Measurements from ENCODE around the gene KIAA0408.
A peak's percentile ranks its signal among the peaks of the same experiment; 100 is the strongest.
"Not testable (repeated sequence)": the region's sequence is repeated elsewhere in the genome, so short reads cannot be mapped to it uniquely, and the experiment has no call there.

Gene KIAA0408

DNA sequence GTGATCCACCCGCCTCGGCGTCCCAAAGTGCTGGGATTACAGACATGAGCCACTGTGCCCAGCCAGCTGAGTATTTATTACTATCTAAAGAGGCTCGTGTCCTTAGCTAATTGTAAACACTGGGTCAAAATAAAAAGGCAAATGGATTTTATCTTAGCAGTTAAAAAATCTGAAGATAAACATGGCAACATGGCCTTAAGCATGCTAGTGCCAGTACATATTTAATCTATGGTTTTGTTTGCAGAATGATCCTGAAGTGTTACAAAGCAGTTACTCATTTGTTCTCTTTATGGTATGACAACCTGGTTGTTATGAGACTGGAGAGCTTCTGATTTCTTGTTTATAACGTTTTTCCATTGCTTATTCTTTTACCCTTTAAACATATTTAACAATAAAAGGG, 3.9 kb upstream of the KIAA0408 start:
- DNase-seq (ENCODE audit: low read depth, low spot score), result no peak

DNA sequence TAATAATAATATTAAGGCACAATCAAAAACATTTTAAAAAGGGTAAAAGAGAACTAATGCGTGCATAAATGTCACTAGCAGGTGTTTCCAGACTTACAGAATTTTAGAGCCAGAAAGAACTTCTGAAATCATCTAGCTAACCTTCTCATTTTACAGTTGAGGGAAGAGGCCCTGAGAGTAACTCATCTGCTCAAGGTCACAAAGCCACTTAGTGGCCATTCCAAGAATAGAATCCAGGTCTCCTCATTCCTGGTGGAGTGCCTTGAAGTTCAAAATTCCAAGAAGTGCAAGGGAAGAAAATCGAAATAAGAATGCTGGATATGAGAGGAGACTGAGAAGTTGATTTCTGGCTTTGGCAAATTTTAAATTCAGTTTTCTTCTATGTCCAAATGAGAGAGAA, 3.2 kb upstream of the KIAA0408 start:
- DNase-seq (ENCODE audit: low read depth, low spot score), result no peak

DNA sequence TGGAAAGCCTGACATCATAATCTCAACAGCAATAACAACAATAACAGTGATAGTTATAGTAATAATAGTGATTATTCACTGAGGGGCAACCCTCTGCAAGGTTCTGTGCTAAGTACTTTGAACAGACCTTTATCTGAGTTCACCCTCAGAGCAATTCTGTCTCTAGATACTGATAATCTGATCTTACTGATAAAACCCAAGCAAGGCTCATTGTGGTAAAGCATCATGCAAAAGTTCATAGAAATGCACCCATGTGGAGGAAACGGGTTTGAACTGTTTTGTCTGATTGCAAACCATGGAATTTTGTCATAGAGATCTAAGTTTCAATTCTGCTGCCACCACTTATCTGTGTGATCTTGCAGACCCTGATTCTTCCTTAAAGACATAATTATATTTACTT, 1.3 kb upstream of the KIAA0408 start:
- DNase-seq (ENCODE audit: low read depth, low spot score), result no peak

DNA sequence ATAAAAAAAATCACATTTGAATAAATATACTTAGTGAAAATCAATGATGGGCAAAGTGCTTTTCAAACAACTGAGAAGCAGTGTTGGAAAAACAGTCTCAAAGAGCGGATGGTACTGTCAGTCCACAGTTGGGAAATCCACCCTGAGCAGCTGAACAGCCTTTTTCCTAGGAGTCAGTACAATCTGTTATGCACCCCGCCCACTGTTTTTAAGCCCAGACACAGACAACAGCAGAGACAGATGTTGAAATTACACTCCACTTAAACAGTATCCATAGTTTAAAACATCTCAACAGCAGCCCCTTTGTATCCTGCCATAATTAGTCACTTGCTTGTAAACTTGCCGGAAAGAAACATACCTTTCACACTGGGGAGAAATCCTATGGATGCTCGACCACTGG, 372 bp downstream of the KIAA0408 start:
- no peak for DNase-seq (ENCODE audit: low read depth, low spot score)

DNA sequence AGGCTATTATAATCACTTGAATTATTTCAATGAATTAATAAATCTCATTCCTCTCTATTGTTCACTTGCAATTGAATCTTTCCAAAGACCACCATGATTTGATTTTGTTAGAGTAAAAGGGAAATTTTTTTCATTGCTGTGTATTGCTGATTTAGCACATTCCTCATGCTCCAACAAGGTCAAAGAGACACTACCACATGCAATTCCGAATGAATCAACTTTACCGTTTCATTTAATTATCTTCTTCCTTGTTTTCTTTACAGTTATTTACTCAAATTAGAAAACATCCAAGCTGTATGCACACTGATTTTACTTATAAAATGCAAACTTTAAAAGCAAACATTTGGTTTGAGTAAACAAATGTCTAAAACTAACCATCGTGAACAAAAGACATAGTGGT, 967 bp downstream of the KIAA0408 start:
- no peak for DNase-seq (ENCODE audit: low read depth, low spot score)

DNA sequence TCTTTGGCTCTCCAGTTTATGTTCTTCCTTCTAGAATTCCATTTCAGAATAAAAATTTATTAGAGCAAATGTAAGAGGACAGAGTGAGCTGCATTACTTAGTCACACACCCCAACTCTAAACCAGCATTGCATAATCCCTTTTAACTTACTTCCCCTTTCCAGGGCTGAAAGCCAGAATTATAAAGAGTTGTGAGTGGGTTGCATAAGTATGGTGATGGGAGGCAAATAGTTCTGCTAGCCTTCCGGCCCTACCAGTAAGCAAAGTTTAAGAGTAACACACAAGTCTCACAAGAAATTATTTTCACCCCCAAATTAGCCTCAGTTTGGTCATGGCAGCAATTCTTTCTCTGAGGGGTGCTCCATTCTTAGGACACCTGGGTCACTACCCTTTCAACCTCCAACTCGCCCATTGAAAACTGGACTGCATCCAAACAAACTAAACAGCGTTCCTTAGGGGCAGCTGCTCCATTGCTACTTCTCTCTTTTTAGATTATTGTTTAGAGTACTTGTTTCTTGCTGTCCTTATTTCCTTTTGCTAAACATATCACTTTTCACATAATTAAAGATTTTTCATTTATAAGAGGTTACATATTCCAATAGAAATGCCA, 1.6 kb downstream of the KIAA0408 start:
- DNase-seq (ENCODE audit: low read depth, low spot score), result peak; percentile 50

DNA sequence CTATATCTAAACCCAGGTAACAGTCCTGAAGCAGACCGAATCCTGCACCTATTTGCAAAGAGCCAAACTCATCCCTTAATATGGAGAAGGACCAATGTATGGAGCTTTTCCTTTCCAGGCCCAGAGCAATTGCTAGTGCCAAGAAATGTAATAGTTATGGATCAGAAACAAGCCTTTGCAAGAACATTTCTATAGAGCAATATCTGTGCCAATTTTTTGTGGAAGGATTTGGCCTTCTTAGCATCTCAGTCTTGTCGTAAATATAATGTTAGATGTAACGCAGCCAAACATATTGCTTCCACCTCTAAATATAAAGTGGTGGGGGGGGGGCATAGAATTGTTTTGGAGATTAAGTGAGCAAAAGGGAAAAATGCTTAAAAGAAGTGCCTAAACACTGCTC, 2.7 kb downstream of the KIAA0408 start:
- DNase-seq (ENCODE audit: low read depth, low spot score), result no peak

DNA sequence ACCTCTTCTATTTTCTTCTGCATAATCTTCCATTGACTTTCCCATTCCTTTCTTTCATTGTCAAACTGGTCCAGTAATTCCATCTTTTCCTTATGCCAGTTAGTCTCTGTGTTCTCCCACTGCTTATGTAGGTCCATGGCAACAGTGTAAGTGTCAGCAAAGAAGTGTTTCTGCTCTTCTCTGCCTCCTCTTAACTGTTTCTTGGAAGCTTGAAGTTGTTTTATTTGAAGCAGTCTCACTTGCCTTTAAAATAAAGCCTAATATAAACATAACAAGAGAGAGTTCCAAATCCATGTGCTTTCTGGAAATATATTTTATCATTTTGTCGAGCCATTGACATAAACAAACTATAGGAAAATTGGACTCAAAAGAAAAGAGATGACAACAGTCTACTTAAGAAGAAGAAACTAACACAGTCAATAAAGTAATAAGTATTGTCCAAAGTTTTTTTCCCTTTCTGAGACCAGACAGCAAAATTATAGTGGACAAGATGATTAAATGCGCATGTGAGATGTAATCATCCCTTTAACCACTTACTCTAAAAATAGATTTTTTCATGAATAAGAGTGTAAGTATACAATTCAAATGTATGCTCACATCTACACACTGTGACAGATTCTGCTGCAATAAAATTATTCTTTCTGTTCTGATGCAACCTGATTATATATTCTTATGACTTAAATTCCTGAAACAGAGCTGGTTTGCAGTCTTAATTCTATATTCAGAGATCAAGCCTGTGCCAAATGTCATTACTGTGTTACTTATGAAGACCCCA, 5.2 kb downstream of the KIAA0408 start:
- DNase-seq (ENCODE audit: low read depth, low spot score), result no peak

DNA sequence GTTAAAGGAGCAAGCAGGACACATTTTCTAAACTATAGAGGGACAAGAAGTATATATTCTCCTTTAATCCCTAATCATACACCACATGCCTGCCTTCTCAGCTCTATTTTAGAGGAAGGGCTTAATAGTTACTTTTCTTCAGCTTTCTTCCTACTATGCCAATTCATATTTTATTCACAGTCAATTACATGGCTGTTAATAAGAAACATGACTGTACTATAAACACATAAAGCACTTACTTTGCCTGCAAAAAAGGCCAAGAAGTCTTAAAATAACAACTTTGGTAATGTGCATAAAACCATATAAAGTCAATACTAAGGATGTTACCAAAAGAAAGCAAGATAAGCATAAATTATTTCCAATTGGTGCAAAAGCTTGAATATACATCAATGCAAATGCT, 6.4 kb downstream of the KIAA0408 start:
- no peak for DNase-seq (ENCODE audit: low read depth, low spot score)

DNA sequence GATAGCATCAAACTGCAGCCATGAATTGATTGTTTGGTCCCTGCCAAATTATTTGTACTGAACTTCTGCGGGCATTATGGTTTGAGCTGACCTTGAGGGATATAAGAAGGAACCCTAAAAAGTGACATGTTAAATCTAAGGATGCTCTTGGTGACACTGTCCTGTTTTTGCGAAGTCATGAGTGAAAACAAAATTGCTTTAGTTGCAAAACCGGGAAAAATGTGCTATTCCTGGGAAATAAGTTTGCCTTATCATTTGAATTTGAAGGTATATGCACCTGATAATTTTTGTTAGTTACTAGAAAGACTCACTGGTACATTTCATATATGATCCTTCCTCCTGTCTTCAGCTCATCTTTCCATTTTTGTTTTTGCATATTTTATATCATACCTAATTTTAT, 7.8 kb downstream of the KIAA0408 start:
- no peak for DNase-seq (ENCODE audit: low read depth, low spot score)

DNA sequence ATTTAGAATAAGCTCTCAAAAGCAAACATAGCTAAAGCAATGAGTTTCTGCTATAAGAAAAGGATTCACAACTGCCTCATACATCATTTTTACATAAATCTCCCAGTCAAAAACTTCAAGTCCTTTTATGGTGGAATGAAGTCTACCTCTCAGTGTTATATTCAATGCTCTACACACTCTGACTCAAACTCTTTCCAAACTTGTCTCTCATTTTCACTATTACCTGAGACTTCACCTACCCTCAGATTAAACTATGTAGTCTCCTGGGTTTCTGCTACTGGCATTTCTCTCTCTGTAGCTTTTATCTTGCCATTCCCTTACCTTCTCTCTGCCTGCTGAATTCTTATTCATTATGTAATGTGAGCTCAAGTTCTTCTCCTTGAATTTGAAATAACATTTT, 11.4 kb downstream of the KIAA0408 start:
- DNase-seq (ENCODE audit: low read depth, low spot score), result no peak

DNA sequence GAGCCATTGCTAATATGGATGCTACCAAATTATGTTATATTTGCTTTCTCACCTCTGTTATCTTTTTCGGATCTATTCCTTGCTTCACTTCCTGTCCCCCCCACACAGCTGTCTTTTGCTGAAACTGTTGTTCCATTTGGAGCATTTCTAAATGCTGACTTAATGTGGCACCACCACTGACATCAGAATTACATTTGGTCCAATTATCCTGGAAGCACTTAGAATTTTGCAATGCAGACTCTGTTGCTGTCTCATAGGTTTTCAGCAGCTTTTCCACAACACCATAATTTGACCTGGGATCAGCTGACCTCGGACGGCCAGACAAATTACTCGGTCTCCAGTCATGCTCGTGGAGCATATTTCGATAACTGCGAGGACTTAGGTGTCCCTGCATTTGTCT, 12.8 kb downstream of the KIAA0408 start:
- no peak for DNase-seq (ENCODE audit: low read depth, low spot score)

DNA sequence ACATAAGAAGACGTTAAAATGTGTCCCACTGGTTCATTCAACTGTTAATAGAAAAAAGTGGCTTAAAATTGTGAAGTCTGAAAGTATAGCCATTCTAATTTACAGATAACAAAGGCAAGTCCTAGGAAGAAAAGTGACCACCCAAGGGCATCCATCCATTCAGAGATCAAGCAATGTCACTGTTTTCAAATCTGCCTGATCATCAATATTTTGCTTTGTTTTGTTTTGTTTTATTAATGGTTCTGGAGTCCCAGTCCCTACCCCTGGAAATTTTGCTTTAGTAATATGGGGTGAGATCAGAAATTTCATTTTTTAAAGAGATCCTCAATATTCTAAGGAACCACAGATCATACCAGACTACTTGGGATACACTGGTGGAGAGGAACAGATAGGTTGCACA, 17.3 kb downstream of the KIAA0408 start:
- no peak for DNase-seq (ENCODE audit: low read depth, low spot score)

DNA sequence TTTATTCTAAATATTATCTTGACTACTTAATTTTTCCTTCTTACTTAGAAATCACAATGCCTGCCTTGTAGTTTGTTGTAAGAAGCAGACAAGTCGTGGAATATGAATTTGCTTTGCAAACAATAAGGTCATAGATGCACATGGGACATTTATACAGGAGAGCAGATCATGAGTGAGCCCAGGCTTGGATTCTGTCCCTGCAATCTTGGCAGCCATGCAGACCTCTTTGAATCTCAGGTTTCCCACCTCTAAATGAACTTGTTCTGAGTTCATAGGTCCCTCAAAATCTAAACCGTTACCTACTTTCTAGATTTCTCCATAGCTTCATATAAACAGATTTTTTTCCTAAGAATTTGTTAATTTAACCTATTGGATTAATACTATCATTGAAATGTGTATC, 19.5 kb downstream of the KIAA0408 start:
- DNase-seq (ENCODE audit: low read depth, low spot score), result no peak

DNA sequence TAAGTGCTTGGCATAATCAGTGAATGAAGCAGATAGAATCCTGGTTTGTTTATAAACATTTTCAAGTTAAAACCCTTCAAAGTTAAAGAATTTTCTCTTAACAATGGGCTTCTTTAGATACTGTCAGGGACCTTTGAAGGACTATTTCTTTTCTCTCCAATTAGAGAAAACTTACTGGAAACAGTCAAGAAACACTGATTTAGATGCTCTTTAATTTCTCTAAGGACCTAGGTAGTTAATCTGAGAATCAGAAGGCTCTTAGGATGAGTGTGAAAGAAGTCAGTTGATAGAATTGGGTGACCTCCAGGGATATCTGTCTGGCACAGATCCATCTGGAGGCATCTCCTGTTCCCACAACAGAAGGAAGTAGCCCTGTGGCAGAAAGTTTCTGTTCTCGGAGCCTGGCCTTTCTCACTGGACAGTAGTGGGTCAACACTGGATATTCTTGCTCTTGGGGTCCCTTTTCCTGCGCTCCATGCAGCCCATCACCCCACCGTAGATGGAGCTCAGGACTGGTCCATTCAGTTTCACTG, 22.5 kb downstream of the KIAA0408 start:
- peak; percentile 6 for DNase-seq (ENCODE audit: low read depth, low spot score)

DNA sequence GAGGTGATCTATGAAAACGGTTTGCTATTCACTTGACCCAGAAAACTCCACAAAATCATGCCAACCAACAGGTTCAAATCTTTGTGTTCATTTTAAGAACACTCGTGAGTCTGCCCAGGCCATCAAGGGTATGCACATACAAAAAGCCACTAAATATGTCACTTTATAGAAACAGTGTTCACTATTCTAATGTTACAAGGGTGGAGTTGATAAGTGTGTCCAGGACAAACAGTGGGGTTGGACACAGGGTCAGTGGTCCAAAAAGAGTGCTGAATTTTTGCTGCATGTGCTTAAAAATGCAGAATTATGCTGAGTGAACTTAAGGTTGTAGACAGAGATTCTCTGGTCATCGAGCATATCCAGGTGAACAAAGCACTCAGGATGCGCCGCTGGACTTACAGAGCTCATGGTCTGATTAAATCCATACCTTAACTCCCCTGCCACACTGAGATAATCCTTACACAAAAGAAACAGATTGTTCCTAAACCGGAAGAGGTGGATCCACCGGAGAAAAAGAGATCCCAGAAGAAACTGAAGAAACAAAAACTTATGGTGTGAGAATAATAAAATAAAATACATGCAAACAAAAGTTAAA, 23.5 kb downstream of the KIAA0408 start:
- DNase-seq (ENCODE audit: low read depth, low spot score), result no peak

DNA sequence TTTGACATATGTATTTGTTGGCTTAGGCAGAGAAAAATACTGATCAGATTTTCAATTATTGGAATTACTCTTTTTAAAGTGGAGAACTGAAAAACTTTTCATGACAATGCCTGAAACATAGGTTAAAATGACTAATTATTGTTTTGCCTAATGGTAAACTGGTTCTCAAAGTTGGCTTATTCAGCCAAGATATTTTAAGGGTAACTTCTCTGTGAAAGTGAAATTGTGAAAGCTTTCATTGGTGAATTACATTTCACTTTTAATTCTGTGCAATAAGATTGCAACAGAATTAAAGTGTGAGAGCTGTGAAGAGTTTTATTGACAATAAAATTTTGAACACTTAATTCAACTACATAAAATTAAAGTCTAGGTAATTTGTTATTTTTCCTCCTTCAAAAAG, 24.5 kb downstream of the KIAA0408 start:
- no peak for DNase-seq (ENCODE audit: low read depth, low spot score)

DNA sequence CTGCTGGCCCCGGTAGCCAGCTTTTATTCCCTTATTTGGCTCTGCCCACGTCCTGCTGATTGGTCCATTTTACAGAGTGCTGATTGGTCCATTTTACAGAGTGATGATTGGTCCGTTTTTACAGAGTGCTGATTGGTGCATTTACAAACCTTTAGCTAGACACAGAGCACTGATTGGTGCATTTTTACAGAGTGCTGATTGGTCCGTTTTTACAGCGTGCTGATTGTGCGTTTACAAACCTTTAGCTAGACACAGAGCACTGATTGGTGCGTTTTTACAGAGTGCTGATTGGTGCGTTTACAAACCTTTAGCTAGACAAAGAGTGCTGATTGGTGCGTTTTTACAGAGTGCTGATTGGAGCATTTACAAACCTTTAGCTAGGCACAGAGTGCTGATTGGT, 30.6 kb downstream of the KIAA0408 start:
- not testable (repeated sequence) for DNase-seq (ENCODE audit: low read depth, low spot score)

DNA sequence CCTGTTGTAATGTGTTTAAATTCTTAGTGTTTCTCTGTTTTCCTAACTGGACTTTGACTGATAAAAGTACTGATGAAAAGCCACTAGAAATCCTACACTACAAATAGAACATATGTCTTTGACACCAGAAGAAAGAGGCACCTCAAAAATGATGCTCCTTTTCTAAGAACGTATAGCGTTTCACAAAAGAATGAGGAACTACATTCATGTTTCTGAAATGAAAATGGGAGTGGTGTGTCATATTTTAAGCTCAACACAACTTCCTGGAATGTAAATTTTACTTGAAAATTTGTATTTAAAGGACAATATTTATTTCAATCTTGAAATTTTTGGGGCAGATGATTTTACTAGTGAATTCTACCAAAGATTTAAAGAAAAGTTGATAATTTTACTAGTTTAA, 35.3 kb downstream of the KIAA0408 start:
- no peak for DNase-seq (ENCODE audit: low read depth, low spot score)

DNA sequence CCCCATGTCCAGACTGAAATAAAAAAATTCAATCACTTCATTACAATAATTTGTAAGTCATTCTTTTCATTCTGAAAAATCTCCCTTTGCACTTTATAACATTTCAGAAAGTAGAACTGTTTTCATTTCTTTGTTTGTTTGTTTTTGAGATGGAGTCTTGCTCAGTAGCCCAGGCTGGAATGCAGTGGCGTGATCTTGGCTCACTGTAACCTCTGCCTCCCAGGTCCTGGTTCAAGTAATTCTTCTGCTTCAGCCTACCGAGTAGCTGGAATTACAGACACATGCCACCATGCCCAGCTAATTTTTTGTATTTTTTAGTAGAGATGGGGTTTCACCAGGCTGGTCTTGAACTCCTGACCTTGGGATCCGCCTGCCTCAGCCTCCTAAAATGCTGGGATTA, 38.0 kb downstream of the KIAA0408 start:
- peak; percentile 18 for DNase-seq (ENCODE audit: low read depth, low spot score)

DNA sequence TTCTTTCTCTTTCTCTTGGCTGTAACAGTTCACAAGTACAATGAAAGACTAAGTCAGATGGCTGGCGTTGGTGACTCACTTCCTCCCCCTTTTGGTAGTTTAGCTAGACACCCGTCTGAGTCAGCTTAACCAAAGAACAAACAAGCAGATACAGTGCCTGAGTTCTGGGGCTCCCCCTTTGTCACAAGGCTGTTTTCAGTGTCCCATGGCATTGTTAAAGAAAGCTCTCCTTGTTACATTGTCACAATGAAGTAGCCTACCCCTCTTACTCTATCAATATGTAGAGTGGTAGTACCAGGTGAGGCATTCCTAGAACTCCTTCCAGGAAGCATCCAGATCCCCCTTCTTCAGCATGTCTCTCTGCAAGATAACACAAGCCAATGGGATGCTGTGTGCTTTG, 38.6 kb downstream of the KIAA0408 start:
- peak; percentile 94 for DNase-seq (ENCODE audit: low read depth, low spot score)

DNA sequence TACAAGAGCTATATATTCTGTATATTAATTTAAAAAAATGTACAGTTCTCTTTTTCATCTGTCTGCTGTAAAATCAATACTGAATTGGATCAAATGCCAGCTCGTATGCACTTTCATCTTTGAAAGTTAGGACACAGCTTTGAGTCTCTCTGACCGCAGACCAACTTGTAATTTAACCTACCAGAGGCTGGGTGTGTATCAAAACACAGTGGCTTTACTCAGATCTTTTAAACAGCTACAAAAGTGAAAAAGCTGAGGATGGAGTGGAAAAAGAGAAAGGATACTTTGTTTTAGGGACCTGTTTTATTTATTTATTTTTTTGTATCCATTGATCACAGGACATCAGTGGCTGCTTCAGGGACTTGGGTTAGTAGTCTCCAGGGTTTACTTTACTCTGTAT, 44.1 kb downstream of the KIAA0408 start:
- no peak for DNase-seq (ENCODE audit: low read depth, low spot score)

DNA sequence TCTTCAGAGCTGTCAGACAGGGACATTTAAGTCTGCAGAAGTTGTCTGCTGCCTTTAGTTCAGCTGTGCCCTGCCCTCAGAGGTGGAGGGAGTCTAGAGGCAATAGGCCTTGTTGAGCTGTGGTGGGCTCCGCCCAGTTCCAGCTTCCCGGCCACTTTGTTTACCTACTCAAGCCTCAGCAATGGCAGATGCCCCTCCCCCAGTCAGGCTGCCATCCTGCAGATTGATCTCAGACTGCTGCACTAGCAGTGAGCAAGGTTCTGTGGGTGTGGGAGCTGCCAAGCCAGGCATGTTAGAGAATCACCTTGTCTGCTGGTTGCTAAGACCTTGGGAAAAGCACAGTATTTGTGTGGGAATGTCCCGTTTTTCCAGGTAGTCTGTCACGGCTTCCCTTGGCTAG, 46.1 kb downstream of the KIAA0408 start:
- DNase-seq (ENCODE audit: low read depth, low spot score), result not testable (repeated sequence)

Measured in astrocyte of the hippocampus (primary cell).